ENCODE measurements around the gene COL6A5. TPM values are rescaled to one million over a fixed set of nuclear protein-coding genes. Genes with fewer than 3 reads are reported as not detected.

COL6A5 gene
- total RNA-seq, 1 experiment from 2014 or later = not detected

- no TSS peak for BruUV-seq (replicated peaks)
- no peaks in the 10 kb centered on the region for H3K9me3 ChIP-seq (ENCODE audit: insufficient read depth, low read depth)
- H2AFZ ChIP-seq = no peak overlapping the region
- no peak overlapping the region for H3K4me3 ChIP-seq
- no peak overlapping the region for H3K4me2 ChIP-seq
- H3K27ac ChIP-seq = no peak overlapping the region
- no peaks in the 10 kb centered on the region for H3F3A ChIP-seq (ENCODE audit: insufficient read depth, low read depth)
- no peaks in the 10 kb centered on the region for H4K20me1 ChIP-seq (ENCODE audit: insufficient read depth)
- H3K36me3 ChIP-seq (ENCODE audit: low read depth) = no peaks in the 10 kb centered on the region
- TF ChIP-seq EZH2 (IDR thresholded peaks at IDR 0.05; ENCODE audit: low read depth) = no peak
- TF ChIP-seq, protein P1, sequence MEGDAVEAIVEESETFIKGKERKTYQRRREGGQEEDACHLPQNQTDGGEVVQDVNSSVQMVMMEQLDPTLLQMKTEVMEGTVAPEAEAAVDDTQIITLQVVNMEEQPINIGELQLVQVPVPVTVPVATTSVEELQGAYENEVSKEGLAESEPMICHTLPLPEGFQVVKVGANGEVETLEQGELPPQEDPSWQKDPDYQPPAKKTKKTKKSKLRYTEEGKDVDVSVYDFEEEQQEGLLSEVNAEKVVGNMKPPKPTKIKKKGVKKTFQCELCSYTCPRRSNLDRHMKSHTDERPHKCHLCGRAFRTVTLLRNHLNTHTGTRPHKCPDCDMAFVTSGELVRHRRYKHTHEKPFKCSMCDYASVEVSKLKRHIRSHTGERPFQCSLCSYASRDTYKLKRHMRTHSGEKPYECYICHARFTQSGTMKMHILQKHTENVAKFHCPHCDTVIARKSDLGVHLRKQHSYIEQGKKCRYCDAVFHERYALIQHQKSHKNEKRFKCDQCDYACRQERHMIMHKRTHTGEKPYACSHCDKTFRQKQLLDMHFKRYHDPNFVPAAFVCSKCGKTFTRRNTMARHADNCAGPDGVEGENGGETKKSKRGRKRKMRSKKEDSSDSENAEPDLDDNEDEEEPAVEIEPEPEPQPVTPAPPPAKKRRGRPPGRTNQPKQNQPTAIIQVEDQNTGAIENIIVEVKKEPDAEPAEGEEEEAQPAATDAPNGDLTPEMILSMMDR (conservative IDR thresholded peaks at IDR 0.05) = no peak
- H3K27me3 ChIP-seq (ENCODE audit: insufficient read depth, low read depth) = no peaks in the 10 kb centered on the region
- intact Hi-C loops (cut with micrococcal nuclease; ENCODE audit: unreplicated experiment) = no loop called here
- no peaks in the 10 kb centered on the region for H3K9me2 ChIP-seq (ENCODE audit: insufficient read depth)
- H3K4me1 ChIP-seq (replicated peaks; ENCODE audit: insufficient read depth) = no peaks in the 10 kb centered on the region
- ChIA-PET POLR2A (ENCODE audit: unreplicated experiment) (no interaction called here), CTCF (no interaction called here)
- no peaks in the 10 kb centered on the region for H3K79me2 ChIP-seq (ENCODE audit: low read depth)
- DNase-seq = no peak
These were observed 122.8 kb downstream of the COL6A5 start for GRCh38 chr3:130468311-130468710.

- Histone ChIP-seq H3K4me2 (no peak overlapping the region), H3K27me3 (ENCODE audit: insufficient read depth, low read depth) (no peaks in the 10 kb centered on the region), H3K79me2 (ENCODE audit: low read depth) (no peaks in the 10 kb centered on the region), H3K9me3 (ENCODE audit: insufficient read depth, low read depth) (no peaks in the 10 kb centered on the region), H3K36me3 (ENCODE audit: low read depth) (no peaks in the 10 kb centered on the region), H3K4me1 (replicated peaks; ENCODE audit: insufficient read depth) (no peaks in the 10 kb centered on the region), H3F3A (ENCODE audit: insufficient read depth, low read depth) (no peaks in the 10 kb centered on the region), H2AFZ (no peak overlapping the region), H3K4me3 (no peak overlapping the region), H3K9me2 (ENCODE audit: insufficient read depth) (no peaks in the 10 kb centered on the region), H4K20me1 (ENCODE audit: insufficient read depth) (no peaks in the 10 kb centered on the region), H3K27ac (no peak overlapping the region)
- CTCF ChIA-PET = no interaction called here
- TF ChIP-seq EZH2 (IDR thresholded peaks at IDR 0.05; ENCODE audit: low read depth) = no peak
- TF ChIP-seq, protein P1 (conservative IDR thresholded peaks at IDR 0.05) = no peak
- POLR2A ChIA-PET (ENCODE audit: unreplicated experiment) = no interaction called here
- no peak for DNase-seq
- intact Hi-C loops (cut with micrococcal nuclease; ENCODE audit: unreplicated experiment) = no loop called here
- no TSS peak for BruUV-seq (replicated peaks)
These were observed 124.7 kb downstream of the COL6A5 start for GRCh38 chr3:130470126-130470525.

- Histone ChIP-seq H3K27ac (no peak overlapping the region), H2AFZ (no peak overlapping the region), H3K4me2 (no peak overlapping the region), H3K9me3 (ENCODE audit: insufficient read depth, low read depth) (no peaks in the 10 kb centered on the region), H3K79me2 (ENCODE audit: low read depth) (no peaks in the 10 kb centered on the region), H3K36me3 (ENCODE audit: low read depth) (no peaks in the 10 kb centered on the region), H3K4me3 (no peak overlapping the region), H3K9me2 (ENCODE audit: insufficient read depth) (no peaks in the 10 kb centered on the region), H3K4me1 (replicated peaks; ENCODE audit: insufficient read depth) (no peaks in the 10 kb centered on the region), H4K20me1 (ENCODE audit: insufficient read depth) (no peaks in the 10 kb centered on the region), H3F3A (ENCODE audit: insufficient read depth, low read depth) (no peaks in the 10 kb centered on the region), H3K27me3 (ENCODE audit: insufficient read depth, low read depth) (no peaks in the 10 kb centered on the region)
- TF ChIP-seq, protein P1 (conservative IDR thresholded peaks at IDR 0.05) = no peak
- no peak for TF ChIP-seq EZH2 (IDR thresholded peaks at IDR 0.05; ENCODE audit: low read depth)
- POLR2A ChIA-PET (ENCODE audit: unreplicated experiment) = no interaction called here
- BruUV-seq (replicated peaks) = no TSS peak
- intact Hi-C loops (cut with micrococcal nuclease; ENCODE audit: unreplicated experiment) = no loop called here
- DNase-seq = no peak
- CTCF ChIA-PET = no interaction called here
These were observed 127.9 kb downstream of the COL6A5 start for GRCh38 chr3:130473416-130473815.

Data from PC-9 (cell line).